GM23248 (cell line): Measurements from ENCODE around the gene TOR1AIP2. TPM values are rescaled to one million over a fixed set of nuclear protein-coding genes. Genes with fewer than 3 reads are reported as not detected.

Experiments
- DNase-seq: peaks from one replicate; pipeline ENCODE4 v3.0.0-alpha.2; 2015
- H2AFZ ChIP-seq: fragments of 200-600 bp; sonication (generic); 2 replicates; pipeline ENCODE4 v1.6.1; 2016; ENCODE audit warnings: antibody characterized with exemption
- H3F3A ChIP-seq: fragments of 200-600 bp; sonication (generic); 2 replicates; pipeline ENCODE4 v1.6.1; 2016; ENCODE audit warnings: mild to moderate bottlenecking, antibody characterized with exemption, mixed run types; ENCODE audit not compliant: insufficient read depth
- H3K27ac ChIP-seq: fragments of 200-600 bp; sonication (generic); 2 replicates; pipeline ENCODE4 v1.5.1; 2016; ENCODE audit warnings: mild to moderate bottlenecking
- H3K27me3 ChIP-seq: fragments of 200-600 bp; sonication (generic); replicated peaks from 2 replicates; pipeline ENCODE4 v1.6.1; 2016; ENCODE audit warnings: mild to moderate bottlenecking; ENCODE audit not compliant: insufficient read depth
- H3K36me3 ChIP-seq: fragments of 200-600 bp; sonication (generic); 2 replicates; pipeline ENCODE4 v1.6.1; 2016; ENCODE audit warnings: low read depth, mild to moderate bottlenecking
- H3K4me1 ChIP-seq: fragments of 200-600 bp; sonication (generic); 2 replicates; pipeline ENCODE4 v1.6.1; 2016; ENCODE audit warnings: mild to moderate bottlenecking; ENCODE audit not compliant: insufficient read depth
- H3K4me2 ChIP-seq: fragments of 200-600 bp; sonication (generic); one replicate; pipeline ENCODE4 v1.6.1; 2016; ENCODE audit warnings: mild to moderate bottlenecking; ENCODE audit not compliant: unreplicated experiment
- H3K4me3 ChIP-seq: fragments of 200-600 bp; sonication (generic); 2 replicates; pipeline ENCODE4 v1.5.1; 2016; ENCODE audit warnings: mild to moderate bottlenecking
- H3K79me2 ChIP-seq: fragments of 200-600 bp; sonication (generic); 2 replicates; pipeline ENCODE4 v1.6.1; 2016; ENCODE audit warnings: mild to moderate bottlenecking; ENCODE audit not compliant: insufficient read depth
- H3K9ac ChIP-seq: fragments of 200-600 bp; sonication (generic); 2 replicates; pipeline ENCODE4 v1.6.1; 2016; ENCODE audit warnings: mild to moderate bottlenecking
- H3K9me2 ChIP-seq: fragments of 200-600 bp; sonication (generic); 2 replicates; pipeline ENCODE4 v1.6.1; 2016; ENCODE audit warnings: mixed run types, mild to moderate bottlenecking, moderate library complexity; ENCODE audit not compliant: insufficient read depth
- H3K9me3 ChIP-seq: fragments of 200-600 bp; sonication (generic); one replicate; pipeline ENCODE4 v1.6.1; 2017; ENCODE audit warnings: low read depth
- H4K20me1 ChIP-seq: fragments of 200-600 bp; sonication (generic); 2 replicates; pipeline ENCODE4 v1.6.0; 2016; ENCODE audit not compliant: insufficient read depth
- EZH2 ChIP-seq: fragments of 200-600 bp; sonication (generic); IDR thresholded peaks from 2 replicates; pipeline ENCODE4 v1.6.1; 2018; ENCODE audit warnings: antibody characterized with exemption, mild to moderate bottlenecking; ENCODE audit not compliant: insufficient read depth, poor library complexity, severe bottlenecking
- EZH2phosphoT487 ChIP-seq: fragments of 200-600 bp; sonication (generic); IDR thresholded peaks from 2 replicates; pipeline ENCODE4 v1.6.1; 2018; ENCODE audit warnings: antibody characterized with exemption, moderate library complexity, mild to moderate bottlenecking, low read depth; ENCODE audit not compliant: insufficient read depth
- WGBS, 2 experiments: methylation state at CpG; one replicate each; pipeline ENCODE4 v1.1.6; 2015 to 2017; ENCODE audit warnings: low lambda C conversion rate in 2 of 2, low coverage in 1 of 2; ENCODE audit errors: missing lambda C conversion rate in 2 of 2; 5-methylcytosine and 5-hydroxymethylcytosine counted together
- in situ Hi-C: fragments of 300-500 bp; cut with MboI; formaldehyde crosslinking; loops from 2 replicates; pipeline ENCODE4 v1.15.0; 2020
- polyA plus RNA-seq: library from polyadenylated mRNA; unstranded; fragments of >200 nt; fragmentation: Nextera tagmentation; extraction: Ambion mirVana; gene quantifications from 2 replicates; pipeline ENCODE4 v1.2.1, GENCODE V29; 2016
- total RNA-seq: library from RNA; depleted of rRNA; stranded (reverse); fragments of >200 nt; shearing (Covaris generic); gene quantifications from 2 replicates; pipeline ENCODE4 v1.2.3, GENCODE V29; 2014; rRNA removed

The TOR1AIP2 gene
- total and polyA plus RNA-seq, 2 experiments from 2014 or later, result 37.2 to 97.1 TPM

- Histone ChIP-seq H3K4me1 (no peaks in the 10 kb centered on the region), H3K79me2 (no peaks in the 10 kb centered on the region), H4K20me1 (no peaks in the 10 kb centered on the region), H3K27ac (no peak overlapping the region), H3K9ac (no peak overlapping the region), H3K36me3 (no peaks in the 10 kb centered on the region), H3K9me2 (no peaks in the 10 kb centered on the region), H3F3A (no peaks in the 10 kb centered on the region), H3K4me3 (no peak overlapping the region), H3K4me2 (no peak overlapping the region), H2AFZ (no peak overlapping the region), H3K27me3 (no peaks in the 10 kb centered on the region), H3K9me3 (no peaks in the 10 kb centered on the region)
- in situ Hi-C loops, result no loop called here
- no peak for DNase-seq
- no peak for TF ChIP-seq EZH2phosphoT487
- TF ChIP-seq EZH2, result no peak
- WGBS, 2 experiments, result 34 to 37% methylated on average over 4 of the region's 4 CpGs
Observed at GRCh38 chr1:179794669-179795068, 82.9 kb downstream of the TOR1AIP2 start.

DNA sequence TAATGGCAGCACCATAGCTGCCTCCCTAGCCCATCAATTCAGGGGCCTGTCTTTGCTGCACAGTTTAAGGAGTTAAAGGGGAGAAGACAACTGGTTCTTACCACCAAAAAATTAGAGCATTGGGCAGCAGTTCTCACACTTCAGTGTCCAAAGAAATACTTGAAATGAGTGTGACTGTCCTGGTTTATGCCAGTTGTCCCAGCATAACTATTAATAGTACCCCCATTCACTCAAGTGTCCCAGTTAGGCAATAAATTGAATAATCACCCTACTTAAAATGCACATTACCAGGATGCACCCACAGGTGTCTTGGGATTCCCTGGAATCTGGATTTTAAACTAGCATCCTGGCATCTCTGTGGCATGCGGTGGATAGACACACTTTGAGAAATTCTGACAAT, 83.5 kb downstream of the TOR1AIP2 start:
- Histone ChIP-seq H2AFZ (no peak overlapping the region), H3K4me3 (no peak overlapping the region), H3K27me3 (peaks cover 4% of the 10 kb centered on the region; the same call in 1 of the 2 replicates), H3F3A (no peaks in the 10 kb centered on the region), H3K9ac (no peak overlapping the region), H3K79me2 (no peaks in the 10 kb centered on the region), H3K27ac (no peak overlapping the region), H3K4me1 (no peaks in the 10 kb centered on the region), H3K36me3 (no peaks in the 10 kb centered on the region), H3K9me2 (no peaks in the 10 kb centered on the region), H3K4me2 (no peak overlapping the region), H3K9me3 (no peaks in the 10 kb centered on the region), H4K20me1 (no peaks in the 10 kb centered on the region)
- WGBS, 2 experiments, result 63 to 68% methylated on average over 1 of the region's 1 CpG
- in situ Hi-C loops, result no loop called here
- DNase-seq, result no peak
- TF ChIP-seq EZH2 (no peak), EZH2phosphoT487 (no peak)

DNA sequence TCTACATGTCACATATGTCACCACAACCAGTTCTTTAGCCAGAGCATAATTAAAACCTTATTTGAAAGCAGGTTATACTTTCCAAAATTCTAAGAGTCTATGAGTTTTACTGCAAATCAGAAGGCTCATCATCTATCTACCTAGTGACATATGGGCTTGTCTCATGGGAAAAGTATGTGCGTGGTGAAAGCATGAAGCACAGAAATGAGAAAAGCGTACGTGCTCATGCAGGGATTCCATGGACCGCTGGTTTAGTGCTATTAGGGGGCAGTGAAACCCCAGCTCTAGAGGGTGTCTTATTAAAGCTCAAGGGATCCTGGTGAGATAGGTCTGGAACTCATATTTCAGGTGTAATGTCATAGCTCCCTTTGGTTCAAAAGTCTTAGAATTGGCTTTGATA, 84.3 kb downstream of the TOR1AIP2 start:
- in situ Hi-C loops, result no loop called here
- WGBS, 2 experiments, result 53 to 56% methylated on average over 4 of the region's 4 CpGs

More for the DNA sequence above, 84.3 kb downstream of the TOR1AIP2 start:
- no peak for DNase-seq
- Histone ChIP-seq H3K36me3 (no peaks in the 10 kb centered on the region), H3K9me3 (no peaks in the 10 kb centered on the region), H3F3A (no peaks in the 10 kb centered on the region), H3K27me3 (peaks cover 12% of the 10 kb centered on the region; the same call in 1 of the 2 replicates), H3K4me2 (no peak overlapping the region), H2AFZ (no peak overlapping the region), H3K79me2 (no peaks in the 10 kb centered on the region), H3K4me3 (no peak overlapping the region), H3K27ac (no peak overlapping the region), H3K9ac (no peak overlapping the region), H4K20me1 (no peaks in the 10 kb centered on the region), H3K9me2 (no peaks in the 10 kb centered on the region), H3K4me1 (no peaks in the 10 kb centered on the region)
- no peak for TF ChIP-seq EZH2phosphoT487
- TF ChIP-seq EZH2, result no peak

Other genes with a start within 250 kb of the TOR1AIP2 start
- gene FAM163A, start 134.5 kb downstream of the TOR1AIP2 start, total RNA-seq, result not detected in 2 replicates
- gene FAM163A, start 134.5 kb downstream of the TOR1AIP2 start, polyA plus RNA-seq, result not detected in 2 replicates
- 48.8 and 64.6 TPM in 2 replicates for gene TOR1AIP1, start 4.5 kb upstream of the TOR1AIP2 start, total RNA-seq
- gene TOR1AIP1, start 4.5 kb upstream of the TOR1AIP2 start, polyA plus RNA-seq, result 57.1 and 59.1 TPM in 2 replicates
- gene CEP350, start 77.0 kb upstream of the TOR1AIP2 start, total RNA-seq, result 29.7 and 81.3 TPM in 2 replicates
- 13.8 and 14.9 TPM in 2 replicates for gene CEP350, start 77.0 kb upstream of the TOR1AIP2 start, polyA plus RNA-seq